Myometrial cell (primary cell): ENCODE results near the gene SNX14. TPM values are rescaled to one million over a fixed set of nuclear protein-coding genes. Genes with fewer than 3 reads are reported as not detected.

Experiments
- total RNA-seq: library from RNA; depleted of rRNA; stranded (reverse); fragments of >200 nt; gene quantifications from 2 replicates; pipeline ENCODE4 v1.2.3, GENCODE V29; 2015

Gene SNX14, protein sequence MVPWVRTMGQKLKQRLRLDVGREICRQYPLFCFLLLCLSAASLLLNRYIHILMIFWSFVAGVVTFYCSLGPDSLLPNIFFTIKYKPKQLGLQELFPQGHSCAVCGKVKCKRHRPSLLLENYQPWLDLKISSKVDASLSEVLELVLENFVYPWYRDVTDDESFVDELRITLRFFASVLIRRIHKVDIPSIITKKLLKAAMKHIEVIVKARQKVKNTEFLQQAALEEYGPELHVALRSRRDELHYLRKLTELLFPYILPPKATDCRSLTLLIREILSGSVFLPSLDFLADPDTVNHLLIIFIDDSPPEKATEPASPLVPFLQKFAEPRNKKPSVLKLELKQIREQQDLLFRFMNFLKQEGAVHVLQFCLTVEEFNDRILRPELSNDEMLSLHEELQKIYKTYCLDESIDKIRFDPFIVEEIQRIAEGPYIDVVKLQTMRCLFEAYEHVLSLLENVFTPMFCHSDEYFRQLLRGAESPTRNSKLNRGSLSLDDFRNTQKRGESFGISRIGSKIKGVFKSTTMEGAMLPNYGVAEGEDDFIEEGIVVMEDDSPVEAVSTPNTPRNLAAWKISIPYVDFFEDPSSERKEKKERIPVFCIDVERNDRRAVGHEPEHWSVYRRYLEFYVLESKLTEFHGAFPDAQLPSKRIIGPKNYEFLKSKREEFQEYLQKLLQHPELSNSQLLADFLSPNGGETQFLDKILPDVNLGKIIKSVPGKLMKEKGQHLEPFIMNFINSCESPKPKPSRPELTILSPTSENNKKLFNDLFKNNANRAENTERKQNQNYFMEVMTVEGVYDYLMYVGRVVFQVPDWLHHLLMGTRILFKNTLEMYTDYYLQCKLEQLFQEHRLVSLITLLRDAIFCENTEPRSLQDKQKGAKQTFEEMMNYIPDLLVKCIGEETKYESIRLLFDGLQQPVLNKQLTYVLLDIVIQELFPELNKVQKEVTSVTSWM
- total RNA-seq: 73.5 and 94.6 TPM in 2 replicates

DNA sequence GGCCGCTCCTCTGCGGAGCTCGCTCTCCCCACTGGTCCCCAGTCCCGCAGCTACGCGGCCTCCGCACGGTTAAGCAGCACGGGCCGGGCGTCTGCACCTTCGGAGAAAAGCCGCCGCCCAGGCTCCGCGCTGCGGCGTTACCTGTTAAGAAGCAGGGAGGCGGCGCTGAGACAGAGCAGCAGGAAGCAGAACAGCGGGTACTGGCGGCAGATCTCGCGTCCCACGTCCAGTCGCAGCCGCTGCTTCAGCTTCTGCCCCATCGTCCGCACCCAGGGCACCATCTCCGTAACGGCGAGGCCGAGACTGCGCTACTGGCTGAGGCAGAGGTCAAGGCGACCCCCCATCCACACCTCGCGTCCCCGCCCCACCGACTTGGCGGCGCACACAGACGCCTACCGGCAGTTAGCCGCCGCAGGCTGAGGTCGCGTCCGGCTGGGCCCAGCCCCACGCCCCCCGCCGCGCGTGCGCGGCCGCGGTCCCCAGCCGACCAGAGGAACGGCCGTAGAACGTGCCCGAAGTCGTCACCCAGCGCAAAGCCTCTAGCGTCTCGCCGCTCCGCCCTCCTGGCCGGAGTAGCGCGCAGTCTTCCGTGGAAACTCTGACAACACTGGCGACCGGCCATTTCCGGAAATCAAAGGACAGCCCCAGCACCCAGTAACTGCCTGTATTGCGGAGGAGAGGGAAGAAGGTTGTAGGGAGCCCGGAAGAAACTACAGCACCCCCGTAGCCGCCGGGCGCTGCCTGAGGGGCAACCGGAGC lies at the start of gene SNX14:
Gene SNX14, minus strand, starts transcription at position 421 of the 759 bp plus-strand sequence. Its CDS starts 140 bp downstream, at position 281.

GRCh38 chr6:85642774-85643536 lies 49.3 kb upstream of the SNX14 start, which contains the start of gene SYNCRIP:
TSS of gene SYNCRIP (minus strand) at chr6:85642886. CDS start at chr6:85641439, 1,447 bp downstream.

Other genes starting within 250 kb of the SNX14 start
- 315 and 382 TPM in 2 replicates for gene NT5E, start 143.8 kb downstream of the SNX14 start, total RNA-seq
- 55.9 and 66.6 TPM in 2 replicates for gene SYNCRIP, start 49.0 kb upstream of the SNX14 start, total RNA-seq